ENCODE measurements around the gene EDN3. TPM values are rescaled to one million over a fixed set of nuclear protein-coding genes. Genes with fewer than 3 reads are reported as not detected.
A peak's percentile ranks its signal among the peaks of the same experiment; 100 is the strongest.

Gene EDN3, protein sequence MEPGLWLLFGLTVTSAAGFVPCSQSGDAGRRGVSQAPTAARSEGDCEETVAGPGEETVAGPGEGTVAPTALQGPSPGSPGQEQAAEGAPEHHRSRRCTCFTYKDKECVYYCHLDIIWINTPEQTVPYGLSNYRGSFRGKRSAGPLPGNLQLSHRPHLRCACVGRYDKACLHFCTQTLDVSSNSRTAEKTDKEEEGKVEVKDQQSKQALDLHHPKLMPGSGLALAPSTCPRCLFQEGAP
- total RNA-seq: 0.82 TPM

GRCh38 chr20:59300333-59301081 is at the start of gene EDN3:
EDN3 (plus strand) TSS chr20:59300611; CDS start chr20:59300813, 202 bp downstream.
- no peak for DNase-seq (ENCODE audit: low spot score in 2 of 2)

GRCh38 chr20:59253325-59253724 is 47.1 kb upstream of the EDN3 start:
- no peak for DNase-seq (ENCODE audit: low spot score in 2 of 2)
- no peak for FAIRE-seq

More at GRCh38 chr20:59300333-59301081, at the start of gene EDN3:
- FAIRE-seq: no peak

DNA sequence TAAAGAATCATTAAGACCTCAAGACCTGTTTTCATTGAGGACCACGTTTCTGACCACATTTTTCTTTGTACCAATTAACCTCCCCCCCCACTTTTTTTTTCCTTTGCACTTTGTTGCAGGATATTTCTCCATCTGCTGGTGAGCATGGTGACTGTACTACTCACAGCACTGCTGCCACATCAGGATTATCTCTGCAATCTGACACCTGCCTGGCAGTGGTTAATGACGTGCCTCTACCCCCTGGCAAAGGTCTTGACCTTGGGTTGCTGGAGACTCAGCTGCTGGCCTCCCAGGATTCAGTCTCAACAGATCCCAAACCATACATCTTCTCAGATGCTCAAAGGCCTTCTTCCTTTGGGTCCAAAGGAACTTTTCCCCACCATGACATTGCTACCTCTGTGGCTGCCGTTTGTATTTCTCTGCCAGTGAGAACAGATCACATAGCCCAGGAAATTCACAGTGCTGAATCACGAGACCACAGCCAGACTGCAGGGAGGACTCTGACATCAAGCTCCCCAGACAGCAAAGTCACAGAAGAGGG is 46.6 kb upstream of the EDN3 start:
- FAIRE-seq (no peak), DNase-seq (ENCODE audit: low spot score in 2 of 2) (no peak)

DNA sequence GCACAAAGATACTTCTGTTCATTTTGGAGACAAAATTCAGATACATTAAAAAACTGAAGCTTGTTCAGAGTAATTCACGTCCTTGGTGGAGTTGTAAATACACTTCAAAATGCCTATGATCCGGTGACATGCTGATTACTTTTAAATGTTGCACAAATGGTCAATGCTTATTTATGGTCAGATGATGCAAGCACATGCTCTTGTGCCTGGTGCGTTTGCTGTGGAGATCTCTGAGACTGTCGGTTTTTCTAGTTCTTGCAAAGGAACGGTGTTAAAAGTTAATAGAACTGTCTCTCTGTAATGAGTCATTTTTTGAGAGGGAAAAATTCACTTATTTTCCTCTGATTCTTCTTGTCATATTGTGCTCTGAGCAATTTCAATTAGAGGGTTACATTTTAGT is 45.2 kb upstream of the EDN3 start:
- FAIRE-seq: no peak
- DNase-seq (ENCODE audit: low spot score in 2 of 2): no peak

DNA sequence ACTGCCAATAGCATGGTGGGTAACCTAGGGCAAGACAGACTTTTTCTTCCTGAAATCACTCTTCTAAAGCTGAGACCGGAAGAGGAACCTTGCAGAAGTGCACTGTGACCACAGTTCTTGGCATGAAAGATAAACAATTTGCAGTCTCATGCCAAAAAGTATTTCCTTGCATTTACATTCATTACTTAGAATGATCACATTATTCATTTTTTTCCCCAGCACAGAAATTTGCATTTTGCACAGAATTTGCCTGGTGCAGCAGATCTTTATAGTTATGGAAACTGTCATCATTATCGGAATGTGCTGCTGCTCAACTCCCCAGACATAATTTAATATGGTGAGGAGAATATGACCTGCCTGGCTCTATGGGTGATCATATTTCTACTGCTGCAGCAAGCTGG is 42.2 kb upstream of the EDN3 start:
- DNase-seq (ENCODE audit: low spot score in 2 of 2) (no peak), FAIRE-seq (no peak)

GRCh38 chr20:59259946-59260345 is 40.5 kb upstream of the EDN3 start:
- DNase-seq (ENCODE audit: low spot score in 2 of 2) (no peak), FAIRE-seq (no peak)

GRCh38 chr20:59265298-59265697 is 35.1 kb upstream of the EDN3 start:
- FAIRE-seq: no peak
- no peak for DNase-seq (ENCODE audit: low spot score in 2 of 2)

- DNase-seq (ENCODE audit: low spot score in 2 of 2) (no peak), FAIRE-seq (no peak)
Measured at GRCh38 chr20:59268870-59269269, 31.5 kb upstream of the EDN3 start.

DNA sequence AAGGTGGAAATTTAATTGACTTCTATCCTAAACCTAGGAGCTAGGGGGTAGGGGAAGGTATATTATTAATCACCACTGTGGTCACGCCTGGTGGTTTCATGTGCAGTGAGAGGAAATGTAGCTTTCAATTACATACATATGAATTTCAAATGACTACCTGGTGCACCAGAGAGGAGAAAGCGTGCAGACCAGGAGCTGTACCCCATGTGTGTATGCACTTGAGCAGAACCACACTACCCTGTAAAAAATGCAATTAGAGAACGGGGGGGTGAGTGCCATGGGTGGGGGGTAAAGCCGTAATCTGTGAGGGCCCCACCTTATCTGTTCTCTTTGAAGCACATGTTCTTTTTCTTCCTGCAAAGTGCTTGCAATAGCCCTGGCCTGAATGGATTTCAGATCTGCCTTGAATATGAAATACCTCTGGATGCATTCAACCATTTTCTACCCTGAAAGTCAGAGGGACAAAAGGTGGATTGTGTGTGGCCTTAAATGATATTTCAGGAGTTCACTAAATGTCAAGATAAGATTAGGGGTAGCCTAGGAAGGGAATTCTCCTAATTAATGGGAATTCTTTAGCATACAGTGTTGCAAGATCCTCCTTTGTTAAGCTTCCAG is 30.9 kb upstream of the EDN3 start:
- DNase-seq (ENCODE audit: low spot score in 2 of 2): no peak
- FAIRE-seq: no peak

GRCh38 chr20:59270380-59270779 is 30.0 kb upstream of the EDN3 start:
- DNase-seq (ENCODE audit: low spot score in 2 of 2): no peak
- no peak for FAIRE-seq

DNA sequence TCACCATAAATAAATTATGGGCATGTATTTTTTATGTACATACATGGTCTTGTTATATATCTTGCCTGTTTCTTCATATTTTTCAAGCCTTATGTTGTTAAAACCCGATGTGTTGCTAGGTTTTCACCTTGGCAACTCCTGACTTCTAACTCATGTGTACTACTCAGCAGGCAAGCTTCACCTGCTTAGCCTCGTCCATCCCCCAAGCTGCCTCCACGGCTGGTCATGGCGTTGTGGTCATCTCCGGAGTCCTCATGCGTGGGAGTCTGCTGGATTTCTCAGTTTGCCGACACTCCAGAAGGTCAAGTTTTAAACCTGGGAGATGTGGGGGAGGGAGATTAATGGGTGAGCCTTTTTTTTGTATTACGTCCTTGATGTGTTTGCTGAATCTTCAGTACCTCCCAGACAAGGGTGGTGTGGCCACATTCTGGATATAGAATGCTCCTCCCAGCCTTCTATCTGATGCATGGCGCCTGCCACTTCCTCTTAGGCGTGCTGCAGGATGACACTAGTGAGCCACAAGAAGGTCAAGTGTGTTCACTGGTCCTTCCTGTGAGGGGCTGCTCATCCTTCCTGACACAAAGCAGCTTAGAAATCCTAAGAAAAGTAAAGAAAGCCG is 26.6 kb upstream of the EDN3 start:
- FAIRE-seq (no peak), DNase-seq (ENCODE audit: low spot score in 2 of 2) (no peak)

DNA sequence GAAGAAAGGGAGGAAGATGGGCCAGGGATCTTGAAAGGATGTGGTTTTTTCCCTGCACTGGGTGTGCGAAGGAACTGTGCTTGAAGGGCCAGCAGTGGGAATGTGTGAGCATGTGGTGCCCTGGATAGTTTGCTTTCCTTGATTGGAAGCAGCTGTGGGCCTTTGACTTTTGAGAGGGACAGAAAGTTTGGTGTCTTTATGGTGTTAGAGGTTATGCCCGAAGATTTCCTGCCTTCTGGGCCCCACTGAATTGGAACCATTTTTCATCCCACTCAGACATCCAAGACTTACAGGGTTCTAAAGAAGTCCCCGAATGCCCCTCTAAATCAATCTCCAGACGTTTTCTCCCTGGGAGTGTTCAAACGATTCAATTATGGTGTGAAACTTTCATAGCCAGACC is 23.5 kb upstream of the EDN3 start:
- FAIRE-seq (no peak), DNase-seq (ENCODE audit: low spot score in 2 of 2) (no peak)

- no peak for DNase-seq (ENCODE audit: low spot score in 2 of 2)
- FAIRE-seq: no peak
Measured at GRCh38 chr20:59284470-59284869, 15.9 kb upstream of the EDN3 start.

DNA sequence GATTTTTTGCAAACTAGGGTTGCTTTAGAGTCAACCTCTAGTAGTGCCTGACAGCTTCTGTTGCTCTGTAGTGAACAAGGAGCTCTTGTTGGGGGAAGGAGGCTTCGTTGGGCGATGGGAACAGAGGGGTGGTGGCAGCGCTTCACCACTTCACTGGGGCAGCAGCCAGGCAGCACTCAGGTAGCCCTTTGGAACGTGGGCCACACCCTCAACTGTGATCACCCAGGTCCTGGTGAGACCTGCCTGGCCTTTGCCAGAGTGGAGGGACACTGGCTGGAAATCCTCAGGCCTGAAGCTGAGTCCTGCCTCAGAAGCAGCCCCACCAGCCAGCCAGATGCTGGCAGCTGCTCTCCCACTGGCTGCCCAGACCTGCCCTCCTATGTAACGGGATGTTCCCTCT is 10.4 kb upstream of the EDN3 start:
- FAIRE-seq (no peak), DNase-seq (ENCODE audit: low spot score in 2 of 2) (no peak)

GRCh38 chr20:59291740-59292383 is 8.5 kb upstream of the EDN3 start:
- FAIRE-seq: no peak
- no peak for DNase-seq (ENCODE audit: low spot score in 2 of 2)

DNA sequence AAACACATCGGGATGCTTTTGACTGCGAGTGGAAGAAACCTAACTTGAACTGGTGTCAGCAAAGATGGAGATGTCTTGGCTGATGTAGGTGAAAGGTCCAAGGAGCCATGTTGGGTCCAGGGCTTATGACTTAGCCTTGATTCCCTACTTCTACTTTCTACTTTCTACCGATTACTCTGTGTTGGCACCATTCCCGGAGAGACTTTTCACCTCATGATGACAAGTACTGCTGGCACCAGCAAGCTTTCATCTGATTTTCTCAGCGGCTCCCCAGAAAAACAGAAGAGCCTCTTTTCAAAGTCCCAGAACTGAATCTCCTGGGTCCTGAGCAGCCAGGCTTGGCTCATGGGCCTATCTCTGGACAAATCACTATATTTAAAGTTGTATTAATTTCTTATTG is 4.9 kb upstream of the EDN3 start:
- FAIRE-seq: no peak
- no peak for DNase-seq (ENCODE audit: low spot score in 2 of 2)

GRCh38 chr20:59297686-59298085 is 2.7 kb upstream of the EDN3 start:
- FAIRE-seq (no peak), DNase-seq (ENCODE audit: low spot score in 2 of 2) (no peak)

DNA sequence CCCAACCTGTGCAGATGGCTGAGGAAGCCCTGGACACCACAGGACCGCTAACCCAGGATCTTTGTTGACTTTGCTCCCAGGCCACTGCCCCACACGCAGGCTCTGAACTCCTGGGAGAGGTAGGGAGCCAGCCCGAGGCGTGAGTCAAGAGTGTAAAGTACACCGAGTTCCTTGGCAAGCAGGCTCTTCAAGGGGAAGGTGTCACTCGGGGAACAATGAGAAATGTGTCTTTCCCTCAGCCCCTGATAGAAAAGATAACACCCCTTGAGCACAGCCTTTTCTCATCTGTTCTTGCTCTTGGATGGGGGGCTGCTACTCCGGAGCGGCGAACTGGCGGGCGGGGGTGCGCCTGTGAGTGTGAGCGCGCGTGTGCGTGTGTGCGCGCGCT is 472 bp upstream of the EDN3 start:
- FAIRE-seq: no peak
- peak in 1 of 2 donors; percentile 27 for DNase-seq (ENCODE audit: low spot score in 2 of 2)

- DNase-seq (ENCODE audit: low spot score in 2 of 2) (no peak), FAIRE-seq (no peak)
Measured at GRCh38 chr20:59301343-59302007, 1.1 kb downstream of the EDN3 start.
